PFSK-1 (cell line): ENCODE results near the gene DOLPP1.

Experiments
- FOXP2 ChIP-seq: optimal IDR thresholded peaks from 2 replicates; pipeline ENCODE3; 2011; ENCODE audit warnings: borderline replicate concordance, control low read depth, inconsistent platforms; ENCODE audit not compliant: insufficient read depth; ENCODE audit errors: extremely low read length, extremely low read depth
- POLR2AphosphoS5 ChIP-seq: IDR thresholded peaks from 2 replicates; pipeline ENCODE4 v1.6.1; 2012; ENCODE audit warnings: low read depth, mild to moderate bottlenecking, control low read depth, low read length, moderate library complexity
- REST ChIP-seq, 2 experiments: IDR thresholded peaks; 2 replicates each; pipeline versions ENCODE4 v1.6.1 to v1.8.0; 2011 to 2012; ENCODE audit warnings: low read depth in 2 of 2, low read length in 2 of 2, control low read depth in 1 of 2, inconsistent platforms in 1 of 2, mild to moderate bottlenecking in 1 of 2, moderate library complexity in 1 of 2; ENCODE audit not compliant: insufficient read depth in 1 of 2
- SIN3A ChIP-seq: IDR thresholded peaks from 2 replicates; pipeline ENCODE4 v1.6.1; 2012; ENCODE audit warnings: mild to moderate bottlenecking, low read length, moderate library complexity, borderline replicate concordance; ENCODE audit not compliant: insufficient read depth
- TAF1 ChIP-seq: IDR thresholded peaks from 2 replicates; pipeline ENCODE4 v1.6.1; 2012; ENCODE audit warnings: low read length, control low read depth, borderline replicate concordance; ENCODE audit not compliant: insufficient read depth

The DOLPP1 gene

GRCh38 chr9:129095170-129095667, 14.3 kb downstream of the DOLPP1 start:
- TF ChIP-seq POLR2AphosphoS5 (no peak), SIN3A (no peak), FOXP2 (no peak), REST (IDR thresholded peaks at IDR 0.05; ENCODE audit: insufficient read depth in 1 of 2, low read depth in 2 of 2, low read length in 2 of 2) (no peak), TAF1 (no peak)

- TF ChIP-seq SIN3A, result no peak
- no peak for TF ChIP-seq REST (IDR thresholded peaks at IDR 0.05; ENCODE audit: insufficient read depth in 1 of 2, low read depth in 2 of 2, low read length in 2 of 2)
- TF ChIP-seq TAF1, result no peak
- TF ChIP-seq POLR2AphosphoS5, result no peak
- TF ChIP-seq FOXP2, result no peak
These were observed 15.0 kb downstream of the DOLPP1 start for GRCh38 chr9:129095908-129096307.

GRCh38 chr9:129097671-129098306, 16.9 kb downstream of the DOLPP1 start:
- TF ChIP-seq POLR2AphosphoS5, result no peak
- no peak for TF ChIP-seq REST (IDR thresholded peaks at IDR 0.05; ENCODE audit: insufficient read depth in 1 of 2, low read depth in 2 of 2, low read length in 2 of 2)
- no peak for TF ChIP-seq TAF1
- no peak for TF ChIP-seq SIN3A
- no peak for TF ChIP-seq FOXP2

- TF ChIP-seq SIN3A (no peak), POLR2AphosphoS5 (no peak), TAF1 (no peak), REST (IDR thresholded peaks at IDR 0.05; ENCODE audit: insufficient read depth in 1 of 2, low read depth in 2 of 2, low read length in 2 of 2) (no peak), FOXP2 (no peak)
These were observed 17.4 kb downstream of the DOLPP1 start for GRCh38 chr9:129098328-129098727.
